ENCODE measurements around the gene MYLK4. TPM values are rescaled to one million over a fixed set of nuclear protein-coding genes. Genes with fewer than 3 reads are reported as not detected.

Gene MYLK4
- total RNA-seq, 2 experiments from 2014 or later: 0.07 TPM; not detected in 1

DNA sequence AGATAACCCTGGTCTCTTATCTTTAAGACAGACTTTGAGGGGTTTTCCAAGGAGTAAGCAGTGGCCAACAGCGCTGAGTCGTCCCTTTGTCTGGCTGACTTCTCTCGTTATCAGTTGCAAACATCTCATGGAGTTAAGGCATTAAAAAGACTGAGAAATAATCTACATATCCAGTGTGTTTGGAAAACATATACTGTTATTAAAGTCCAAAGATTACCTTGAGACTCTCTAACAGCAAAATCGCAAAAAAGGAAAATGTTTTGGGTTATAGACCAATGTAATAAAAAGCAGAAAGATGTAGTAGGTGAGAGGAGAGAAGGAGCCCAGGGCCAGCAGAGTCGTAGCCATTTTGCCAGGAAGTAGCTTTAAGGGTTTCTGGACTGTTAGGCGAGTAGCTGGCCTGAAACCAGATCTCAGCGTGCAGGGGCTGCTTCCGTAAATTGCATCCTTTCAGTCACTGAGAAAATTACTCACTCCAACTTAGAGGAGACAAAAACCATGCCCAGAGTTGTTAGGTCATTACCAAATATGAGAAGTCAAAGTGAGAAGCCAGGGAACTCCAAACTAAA is 24.6 kb downstream of the MYLK4 start:
- DNase-seq: no peak
- Mint-ChIP-seq H3K9me3 (peaks cover 3% of the 10 kb centered on the region), H3K27ac (no peak overlapping the region), H3K4me3 (no peak overlapping the region), H3K36me3 (ENCODE audit: low read depth) (no peaks in the 10 kb centered on the region), H3K27me3 (ENCODE audit: low read depth) (peaks cover 3% of the 10 kb centered on the region), H3K4me1 (ENCODE audit: low read depth) (no peaks in the 10 kb centered on the region)
- intact Hi-C loops (cut with micrococcal nuclease): no loop called here
- CTCF ChIA-PET: interaction anchor here (1.0 to 1.2 kb wide), 2 partner anchors 12 to 24 kb away, joined by 3 read pairs; no protein-coding TSS in a partner anchor

- no peak for DNase-seq
- peaks cover 3% of the 10 kb centered on the region for H3K9me3 Mint-ChIP-seq
- intact Hi-C loops (cut with micrococcal nuclease): no loop called here
- CTCF ChIA-PET: interaction anchor here (1.2 to 1.3 kb wide), 2 partner anchors 13 to 25 kb away, joined by 3 to 4 read pairs; no protein-coding TSS in a partner anchor
- H3K27me3 Mint-ChIP-seq (ENCODE audit: low read depth): peaks cover 3% of the 10 kb centered on the region
- H3K4me1 Mint-ChIP-seq (ENCODE audit: low read depth): no peaks in the 10 kb centered on the region
- no peak overlapping the region for H3K4me3 Mint-ChIP-seq
- H3K27ac Mint-ChIP-seq: no peak overlapping the region
- no peaks in the 10 kb centered on the region for H3K36me3 Mint-ChIP-seq (ENCODE audit: low read depth)
Measured at GRCh38 chr6:2725364-2725988, 25.2 kb downstream of the MYLK4 start.

- no peak overlapping the region for H3K27ac Mint-ChIP-seq
- intact Hi-C loops (cut with micrococcal nuclease): no loop called here
- no peak overlapping the region for H3K4me3 Mint-ChIP-seq
- peaks cover 3% of the 10 kb centered on the region for H3K9me3 Mint-ChIP-seq
- CTCF ChIA-PET: no interaction called here
- no peaks in the 10 kb centered on the region for H3K27me3 Mint-ChIP-seq (ENCODE audit: low read depth)
- DNase-seq: no peak
- H3K36me3 Mint-ChIP-seq (ENCODE audit: low read depth): no peaks in the 10 kb centered on the region
- peaks cover 5% of the 10 kb centered on the region for H3K4me1 Mint-ChIP-seq (ENCODE audit: low read depth)
Measured at GRCh38 chr6:2721219-2721618, 29.5 kb downstream of the MYLK4 start.

DNA sequence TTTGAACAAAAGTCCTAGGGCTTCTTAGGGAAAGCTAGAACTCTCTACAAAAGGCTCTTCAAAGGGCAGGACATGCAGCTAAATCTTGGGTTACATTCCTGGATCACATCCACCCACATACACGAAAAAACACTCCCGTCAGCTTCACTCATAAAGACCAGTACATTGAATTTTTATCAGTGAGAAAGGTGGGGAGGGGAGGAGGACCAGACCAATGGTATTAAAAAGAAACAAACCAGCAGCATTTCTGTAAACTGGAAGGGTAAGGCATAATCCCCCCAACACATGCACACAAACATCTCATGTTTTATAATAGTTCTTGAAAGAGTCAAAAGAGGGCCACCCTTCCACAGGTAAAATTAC is 31.6 kb downstream of the MYLK4 start:
- intact Hi-C loops (cut with micrococcal nuclease): no loop called here
- no peak overlapping the region for H3K27ac Mint-ChIP-seq

GRCh38 chr6:2718334-2719092 is 32.2 kb downstream of the MYLK4 start:
- no peaks in the 10 kb centered on the region for H3K36me3 Mint-ChIP-seq (ENCODE audit: low read depth)
- intact Hi-C loops (cut with micrococcal nuclease): no loop called here

More for the DNA sequence above, 31.6 kb downstream of the MYLK4 start:
- Mint-ChIP-seq H3K4me1 (ENCODE audit: low read depth) (peaks cover 5% of the 10 kb centered on the region), H3K36me3 (ENCODE audit: low read depth) (no peaks in the 10 kb centered on the region), H3K4me3 (no peak overlapping the region), H3K9me3 (peaks cover 3% of the 10 kb centered on the region), H3K27me3 (ENCODE audit: low read depth) (no peaks in the 10 kb centered on the region)
- CTCF ChIA-PET: interaction anchor here (0.6 to 1.4 kb wide), 4 partner anchors 31 to 1283 kb away, joined by 3 to 5 read pairs (median 3); partner anchors contain the start of gene SERPINB1
- no peak for DNase-seq

DNA sequence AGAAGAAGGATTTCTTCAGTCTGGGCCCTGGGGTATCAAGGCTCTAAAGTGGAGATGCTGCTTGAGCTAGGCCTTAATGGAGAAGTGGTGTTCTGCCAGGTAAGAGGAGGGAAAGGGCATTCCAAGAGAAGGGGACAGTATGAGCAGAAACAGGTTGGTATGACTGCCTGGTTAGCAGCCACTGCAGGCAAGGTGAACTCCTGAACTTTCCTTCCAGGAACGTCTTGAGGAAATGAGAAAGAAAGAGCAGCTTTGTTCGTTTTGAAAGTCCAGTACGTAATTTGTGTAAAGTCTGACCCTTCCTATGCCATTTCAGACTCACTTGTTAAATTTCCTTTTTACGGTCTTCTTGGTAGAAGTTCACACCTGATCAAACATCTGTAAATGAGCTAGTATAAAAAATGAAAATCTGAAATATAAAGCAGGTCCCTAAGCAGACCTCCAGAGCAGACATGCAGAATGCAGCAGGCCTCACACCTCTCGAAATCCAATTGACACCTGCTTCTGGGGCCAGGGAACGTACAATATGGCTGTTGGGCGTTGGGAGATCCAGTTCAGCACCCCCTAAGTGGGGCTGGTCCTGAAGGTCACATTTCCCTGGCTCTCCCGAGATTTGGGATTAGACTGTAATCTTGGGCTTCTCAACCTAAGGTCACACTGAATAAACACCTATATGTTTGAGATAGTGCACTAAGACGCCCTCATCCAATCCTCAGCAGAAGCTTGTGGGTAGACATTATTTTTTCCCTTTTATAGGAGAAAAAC is 33.6 kb downstream of the MYLK4 start:
- intact Hi-C loops (cut with micrococcal nuclease): no loop called here
- Mint-ChIP-seq H3K36me3 (ENCODE audit: low read depth) (no peaks in the 10 kb centered on the region), H3K27me3 (ENCODE audit: low read depth) (no peaks in the 10 kb centered on the region), H3K9me3 (no peaks in the 10 kb centered on the region), H3K4me1 (ENCODE audit: low read depth) (peaks cover 5% of the 10 kb centered on the region), H3K4me3 (no peak overlapping the region), H3K27ac (no peak overlapping the region)
- CTCF ChIA-PET: no interaction called here
- DNase-seq: no peak

More at GRCh38 chr6:2718334-2719092, 32.2 kb downstream of the MYLK4 start:
- peaks cover 5% of the 10 kb centered on the region for H3K4me1 Mint-ChIP-seq (ENCODE audit: low read depth)
- CTCF ChIA-PET: interaction anchor here (0.6 to 1.4 kb wide), 3 partner anchors 32 to 123 kb away, joined by 3 to 5 read pairs (median 3); partner anchors contain the start of gene SERPINB1
- peaks cover 3% of the 10 kb centered on the region for H3K9me3 Mint-ChIP-seq
- H3K27ac Mint-ChIP-seq: no peak overlapping the region
- no peak for DNase-seq
- H3K4me3 Mint-ChIP-seq: no peak overlapping the region
- no peaks in the 10 kb centered on the region for H3K27me3 Mint-ChIP-seq (ENCODE audit: low read depth)

DNA sequence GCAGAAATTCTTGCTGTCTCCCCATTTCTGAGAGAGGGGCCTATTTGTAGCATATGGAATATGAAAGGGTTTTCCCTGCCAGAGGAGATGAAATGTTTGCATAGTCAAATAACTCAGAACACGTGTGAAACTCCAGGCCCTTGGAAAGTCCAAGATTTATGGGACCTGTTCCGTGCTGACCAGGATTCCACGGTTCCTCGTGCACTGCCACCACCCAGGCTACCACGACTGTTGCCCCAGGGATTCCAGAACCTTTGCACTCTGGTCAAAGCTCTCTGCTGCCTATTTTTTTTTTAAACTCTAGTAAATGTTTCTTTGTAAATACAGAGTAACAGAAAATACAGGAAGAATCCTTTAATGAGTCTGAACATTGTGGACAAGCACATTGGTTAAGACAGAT is 35.0 kb downstream of the MYLK4 start:
- DNase-seq: no peak
- H3K36me3 Mint-ChIP-seq (ENCODE audit: low read depth): no peaks in the 10 kb centered on the region
- H3K9me3 Mint-ChIP-seq: peaks cover 2% of the 10 kb centered on the region
- CTCF ChIA-PET: interaction anchor here (0.9 kb wide), 1 partner anchor 45 kb away, joined by 3 read pairs; no protein-coding TSS in a partner anchor
- H3K27ac Mint-ChIP-seq: no peak overlapping the region
- no peak overlapping the region for H3K4me3 Mint-ChIP-seq
- peaks cover 3% of the 10 kb centered on the region for H3K27me3 Mint-ChIP-seq (ENCODE audit: low read depth)
- H3K4me1 Mint-ChIP-seq (ENCODE audit: low read depth): peaks cover 5% of the 10 kb centered on the region
- intact Hi-C loops (cut with micrococcal nuclease): no loop called here

DNA sequence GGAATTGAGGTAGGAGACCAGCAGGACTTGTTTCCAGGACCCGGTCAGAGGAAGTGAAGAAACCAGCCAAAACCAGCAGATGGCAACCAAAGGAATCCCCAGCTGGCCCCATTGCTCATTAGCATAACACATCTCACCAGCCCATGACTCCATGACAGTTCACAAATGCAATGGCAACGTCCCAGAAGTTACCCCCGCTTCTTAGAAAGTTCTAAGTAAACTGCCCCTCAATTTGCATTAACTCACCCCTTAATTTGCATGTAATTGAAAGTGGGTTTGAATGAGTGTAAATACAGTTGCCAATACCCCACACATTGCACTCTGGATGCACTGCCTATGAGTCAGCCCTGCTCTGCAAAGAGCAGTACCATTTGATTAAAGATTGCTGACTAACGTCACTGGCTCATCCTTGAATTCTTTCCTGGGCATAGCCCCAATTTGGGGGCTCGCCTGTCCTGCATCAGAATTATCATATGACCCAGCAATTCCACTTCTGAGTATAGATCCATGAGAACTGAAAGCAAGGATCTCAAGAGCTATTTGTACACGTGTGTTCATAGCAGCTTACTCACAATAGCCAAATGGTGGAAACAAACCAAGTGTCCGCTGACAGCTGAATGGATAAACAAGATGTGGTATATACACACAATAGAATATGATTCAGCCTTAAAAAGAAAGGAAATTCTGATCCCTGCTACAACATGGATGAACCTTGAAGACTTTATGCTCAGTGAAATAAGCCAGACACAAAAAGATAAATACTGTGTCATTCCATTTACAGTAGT is 36.4 kb downstream of the MYLK4 start:
- CTCF ChIA-PET: no interaction called here
- intact Hi-C loops (cut with micrococcal nuclease): no loop called here
- peaks cover 4% of the 10 kb centered on the region for H3K36me3 Mint-ChIP-seq (ENCODE audit: low read depth)
- DNase-seq: no peak
- H3K4me1 Mint-ChIP-seq (ENCODE audit: low read depth): peaks cover 5% of the 10 kb centered on the region
- H3K4me3 Mint-ChIP-seq: no peak overlapping the region
- H3K27ac Mint-ChIP-seq: no peak overlapping the region
- H3K9me3 Mint-ChIP-seq: peaks cover 8% of the 10 kb centered on the region
- H3K27me3 Mint-ChIP-seq (ENCODE audit: low read depth): peaks cover 9% of the 10 kb centered on the region

- Mint-ChIP-seq H3K27me3 (ENCODE audit: low read depth) (peaks cover 9% of the 10 kb centered on the region), H3K9me3 (peaks cover 8% of the 10 kb centered on the region), H3K36me3 (ENCODE audit: low read depth) (peaks cover 4% of the 10 kb centered on the region), H3K27ac (no peak overlapping the region), H3K4me3 (no peak overlapping the region), H3K4me1 (ENCODE audit: low read depth) (no peaks in the 10 kb centered on the region)
- intact Hi-C loops (cut with micrococcal nuclease): no loop called here
- CTCF ChIA-PET: no interaction called here
- DNase-seq: no peak
Measured at GRCh38 chr6:2713473-2714110, 37.1 kb downstream of the MYLK4 start.

- Mint-ChIP-seq H3K4me3 (no peak overlapping the region), H3K27me3 (ENCODE audit: low read depth) (peaks cover 9% of the 10 kb centered on the region), H3K9me3 (peaks cover 8% of the 10 kb centered on the region), H3K27ac (no peak overlapping the region), H3K36me3 (ENCODE audit: low read depth) (peaks cover 4% of the 10 kb centered on the region), H3K4me1 (ENCODE audit: low read depth) (no peaks in the 10 kb centered on the region)
- CTCF ChIA-PET: interaction anchor here (0.6 kb wide), 1 partner anchor 87 kb away, joined by 3 read pairs; no protein-coding TSS in a partner anchor
- DNase-seq: no peak
- intact Hi-C loops (cut with micrococcal nuclease): no loop called here
Measured at GRCh38 chr6:2712102-2712501, 38.6 kb downstream of the MYLK4 start.

- H3K9me3 Mint-ChIP-seq: peaks cover 8% of the 10 kb centered on the region
- peaks cover 2% of the 10 kb centered on the region for H3K4me1 Mint-ChIP-seq (ENCODE audit: low read depth)
- no peak overlapping the region for H3K4me3 Mint-ChIP-seq
- DNase-seq: no peak
- intact Hi-C loops (cut with micrococcal nuclease): no loop called here
- CTCF ChIA-PET: no interaction called here
- no peak overlapping the region for H3K27ac Mint-ChIP-seq
- peaks cover 4% of the 10 kb centered on the region for H3K36me3 Mint-ChIP-seq (ENCODE audit: low read depth)
- peaks cover 9% of the 10 kb centered on the region for H3K27me3 Mint-ChIP-seq (ENCODE audit: low read depth)
Measured at GRCh38 chr6:2710412-2710811, 40.3 kb downstream of the MYLK4 start.

Data from activated naive CD4-positive, alpha-beta T cell treated with anti-CD3 and anti-CD28 coated beads for 36 hours (primary cell).